DND-41 (cell line): Measurements from ENCODE around the gene MYO5A.

Source experiments
- EZH2 ChIP-seq: IDR thresholded peaks from 3 replicates; pipeline ENCODE4 v1.6.1; 2012; ENCODE audit warnings: borderline replicate concordance, low read depth, mild to moderate bottlenecking, moderate library complexity, low read length, inconsistent platforms; ENCODE audit not compliant: severe bottlenecking
- TF ChIP-seq, protein P1 (sequence below): IDR thresholded peaks from 2 replicates; pipeline ENCODE4 v1.5.1; 2012; ENCODE audit warnings: borderline replicate concordance, low read length, moderate library complexity, mild to moderate bottlenecking; ENCODE audit not compliant: poor library complexity, severe bottlenecking; ENCODE audit errors: extremely low read depth

DNA sequence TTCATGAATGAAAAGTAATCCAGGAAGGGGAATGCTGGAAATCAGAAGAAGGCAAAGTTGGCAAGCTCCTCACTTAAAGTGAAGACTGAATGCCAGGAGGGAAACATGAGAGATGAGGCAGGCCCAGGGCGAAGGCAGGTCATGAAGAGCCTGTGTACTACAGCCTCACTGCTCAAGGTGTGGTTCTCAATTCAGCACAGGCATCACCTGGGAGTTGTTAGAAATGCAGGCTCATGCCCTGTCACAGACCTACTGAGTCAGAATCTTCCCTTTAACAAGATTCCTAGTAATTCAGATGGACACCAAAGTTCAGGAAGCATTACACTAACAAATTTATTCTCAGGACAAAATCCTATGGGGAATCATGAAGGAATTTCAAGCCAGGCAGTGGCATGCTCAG is 14.2 kb downstream of the MYO5A start:
- TF ChIP-seq, protein P1, sequence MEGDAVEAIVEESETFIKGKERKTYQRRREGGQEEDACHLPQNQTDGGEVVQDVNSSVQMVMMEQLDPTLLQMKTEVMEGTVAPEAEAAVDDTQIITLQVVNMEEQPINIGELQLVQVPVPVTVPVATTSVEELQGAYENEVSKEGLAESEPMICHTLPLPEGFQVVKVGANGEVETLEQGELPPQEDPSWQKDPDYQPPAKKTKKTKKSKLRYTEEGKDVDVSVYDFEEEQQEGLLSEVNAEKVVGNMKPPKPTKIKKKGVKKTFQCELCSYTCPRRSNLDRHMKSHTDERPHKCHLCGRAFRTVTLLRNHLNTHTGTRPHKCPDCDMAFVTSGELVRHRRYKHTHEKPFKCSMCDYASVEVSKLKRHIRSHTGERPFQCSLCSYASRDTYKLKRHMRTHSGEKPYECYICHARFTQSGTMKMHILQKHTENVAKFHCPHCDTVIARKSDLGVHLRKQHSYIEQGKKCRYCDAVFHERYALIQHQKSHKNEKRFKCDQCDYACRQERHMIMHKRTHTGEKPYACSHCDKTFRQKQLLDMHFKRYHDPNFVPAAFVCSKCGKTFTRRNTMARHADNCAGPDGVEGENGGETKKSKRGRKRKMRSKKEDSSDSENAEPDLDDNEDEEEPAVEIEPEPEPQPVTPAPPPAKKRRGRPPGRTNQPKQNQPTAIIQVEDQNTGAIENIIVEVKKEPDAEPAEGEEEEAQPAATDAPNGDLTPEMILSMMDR: no peak
- TF ChIP-seq EZH2: no peak
